ENCODE measurements around the gene TAOK3. TPM values are rescaled to one million over a fixed set of nuclear protein-coding genes. Genes with fewer than 3 reads are reported as not detected.

Gene TAOK3
- total and polyA plus RNA-seq, 10 of the 15 experiments (the other 5 are each of a cell fraction or from before 2014, with no cell fraction given), result 41.3 to 131 (median 57.8) TPM

DNA sequence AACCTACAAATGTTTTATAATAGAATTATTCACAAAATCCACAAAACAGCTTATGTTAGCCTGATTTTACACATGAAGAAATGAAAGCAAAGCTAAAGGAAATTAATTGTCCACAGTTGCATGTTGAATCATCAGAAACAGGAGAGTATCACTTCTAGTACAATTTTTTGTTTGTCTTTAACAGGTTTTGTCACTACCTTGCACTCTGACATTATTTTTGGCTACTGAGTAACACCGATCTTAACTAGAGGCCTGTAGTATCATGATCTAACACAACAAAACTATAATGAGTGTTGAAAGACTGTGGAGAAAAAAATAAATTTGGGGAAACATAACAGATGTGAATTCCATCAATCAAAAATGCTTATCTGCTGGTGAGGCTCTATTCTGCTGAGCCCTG lies 60.1 kb downstream of the TAOK3 start (continued):
- TF ChIP-seq, protein P1, sequence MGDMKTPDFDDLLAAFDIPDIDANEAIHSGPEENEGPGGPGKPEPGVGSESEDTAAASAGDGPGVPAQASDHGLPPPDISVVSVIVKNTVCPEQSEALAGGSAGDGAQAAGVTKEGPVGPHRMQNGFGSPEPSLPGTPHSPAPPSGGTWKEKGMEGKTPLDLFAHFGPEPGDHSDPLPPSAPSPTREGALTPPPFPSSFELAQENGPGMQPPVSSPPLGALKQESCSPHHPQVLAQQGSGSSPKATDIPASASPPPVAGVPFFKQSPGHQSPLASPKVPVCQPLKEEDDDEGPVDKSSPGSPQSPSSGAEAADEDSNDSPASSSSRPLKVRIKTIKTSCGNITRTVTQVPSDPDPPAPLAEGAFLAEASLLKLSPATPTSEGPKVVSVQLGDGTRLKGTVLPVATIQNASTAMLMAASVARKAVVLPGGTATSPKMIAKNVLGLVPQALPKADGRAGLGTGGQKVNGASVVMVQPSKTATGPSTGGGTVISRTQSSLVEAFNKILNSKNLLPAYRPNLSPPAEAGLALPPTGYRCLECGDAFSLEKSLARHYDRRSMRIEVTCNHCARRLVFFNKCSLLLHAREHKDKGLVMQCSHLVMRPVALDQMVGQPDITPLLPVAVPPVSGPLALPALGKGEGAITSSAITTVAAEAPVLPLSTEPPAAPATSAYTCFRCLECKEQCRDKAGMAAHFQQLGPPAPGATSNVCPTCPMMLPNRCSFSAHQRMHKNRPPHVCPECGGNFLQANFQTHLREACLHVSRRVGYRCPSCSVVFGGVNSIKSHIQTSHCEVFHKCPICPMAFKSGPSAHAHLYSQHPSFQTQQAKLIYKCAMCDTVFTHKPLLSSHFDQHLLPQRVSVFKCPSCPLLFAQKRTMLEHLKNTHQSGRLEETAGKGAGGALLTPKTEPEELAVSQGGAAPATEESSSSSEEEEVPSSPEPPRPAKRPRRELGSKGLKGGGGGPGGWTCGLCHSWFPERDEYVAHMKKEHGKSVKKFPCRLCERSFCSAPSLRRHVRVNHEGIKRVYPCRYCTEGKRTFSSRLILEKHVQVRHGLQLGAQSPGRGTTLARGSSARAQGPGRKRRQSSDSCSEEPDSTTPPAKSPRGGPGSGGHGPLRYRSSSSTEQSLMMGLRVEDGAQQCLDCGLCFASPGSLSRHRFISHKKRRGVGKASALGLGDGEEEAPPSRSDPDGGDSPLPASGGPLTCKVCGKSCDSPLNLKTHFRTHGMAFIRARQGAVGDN (IDR thresholded peaks at IDR 0.05), result peak; percentile 16; the same call in 1 of the 2 replicates
- TF ChIP-seq KLF5 (IDR thresholded peaks at IDR 0.05; ENCODE audit: partially characterized antibody) (no peak), PAX8 (IDR thresholded peaks at IDR 0.05) (no peak), IKZF2 (IDR thresholded peaks at IDR 0.05) (peak; percentile 63 to 69), ZSCAN29 (IDR thresholded peaks at IDR 0.05) (no peak), ZNF24 (IDR thresholded peaks at IDR 0.05) (peak; percentile 94), ZNF217 (IDR thresholded peaks at IDR 0.05) (0 out of 2 replicates have a peak, but pooled peaks have one; percentile 32), NFYB (IDR thresholded peaks at IDR 0.05; ENCODE audit: insufficient read depth, low read depth, low read length) (no peak), NR2C1 (IDR thresholded peaks at IDR 0.05) (no peak), TCF12 (IDR thresholded peaks at IDR 0.05; ENCODE audit: low read depth, low read length) (no peak), POLR2AphosphoS5 (IDR thresholded peaks at IDR 0.05; ENCODE audit: low read length) (no peak), GATAD2B (conservative IDR thresholded peaks at IDR 0.05; ENCODE audit: low read depth) (no peak), PAX5 (IDR thresholded peaks at IDR 0.05; ENCODE audit: borderline replicate concordance, low read depth, low read length) (no peak), SMAD1 (IDR thresholded peaks at IDR 0.05; ENCODE audit: low read depth, partially characterized antibody) (no peak), FOXK2 (IDR thresholded peaks at IDR 0.05) (no peak)
- TF ChIP-seq, protein P2, sequence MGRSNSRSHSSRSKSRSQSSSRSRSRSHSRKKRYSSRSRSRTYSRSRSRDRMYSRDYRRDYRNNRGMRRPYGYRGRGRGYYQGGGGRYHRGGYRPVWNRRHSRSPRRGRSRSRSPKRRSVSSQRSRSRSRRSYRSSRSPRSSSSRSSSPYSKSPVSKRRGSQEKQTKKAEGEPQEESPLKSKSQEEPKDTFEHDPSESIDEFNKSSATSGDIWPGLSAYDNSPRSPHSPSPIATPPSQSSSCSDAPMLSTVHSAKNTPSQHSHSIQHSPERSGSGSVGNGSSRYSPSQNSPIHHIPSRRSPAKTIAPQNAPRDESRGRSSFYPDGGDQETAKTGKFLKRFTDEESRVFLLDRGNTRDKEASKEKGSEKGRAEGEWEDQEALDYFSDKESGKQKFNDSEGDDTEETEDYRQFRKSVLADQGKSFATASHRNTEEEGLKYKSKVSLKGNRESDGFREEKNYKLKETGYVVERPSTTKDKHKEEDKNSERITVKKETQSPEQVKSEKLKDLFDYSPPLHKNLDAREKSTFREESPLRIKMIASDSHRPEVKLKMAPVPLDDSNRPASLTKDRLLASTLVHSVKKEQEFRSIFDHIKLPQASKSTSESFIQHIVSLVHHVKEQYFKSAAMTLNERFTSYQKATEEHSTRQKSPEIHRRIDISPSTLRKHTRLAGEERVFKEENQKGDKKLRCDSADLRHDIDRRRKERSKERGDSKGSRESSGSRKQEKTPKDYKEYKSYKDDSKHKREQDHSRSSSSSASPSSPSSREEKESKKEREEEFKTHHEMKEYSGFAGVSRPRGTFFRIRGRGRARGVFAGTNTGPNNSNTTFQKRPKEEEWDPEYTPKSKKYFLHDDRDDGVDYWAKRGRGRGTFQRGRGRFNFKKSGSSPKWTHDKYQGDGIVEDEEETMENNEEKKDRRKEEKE (IDR thresholded peaks at IDR 0.05), result no peak
- TF ChIP-seq, protein P3, sequence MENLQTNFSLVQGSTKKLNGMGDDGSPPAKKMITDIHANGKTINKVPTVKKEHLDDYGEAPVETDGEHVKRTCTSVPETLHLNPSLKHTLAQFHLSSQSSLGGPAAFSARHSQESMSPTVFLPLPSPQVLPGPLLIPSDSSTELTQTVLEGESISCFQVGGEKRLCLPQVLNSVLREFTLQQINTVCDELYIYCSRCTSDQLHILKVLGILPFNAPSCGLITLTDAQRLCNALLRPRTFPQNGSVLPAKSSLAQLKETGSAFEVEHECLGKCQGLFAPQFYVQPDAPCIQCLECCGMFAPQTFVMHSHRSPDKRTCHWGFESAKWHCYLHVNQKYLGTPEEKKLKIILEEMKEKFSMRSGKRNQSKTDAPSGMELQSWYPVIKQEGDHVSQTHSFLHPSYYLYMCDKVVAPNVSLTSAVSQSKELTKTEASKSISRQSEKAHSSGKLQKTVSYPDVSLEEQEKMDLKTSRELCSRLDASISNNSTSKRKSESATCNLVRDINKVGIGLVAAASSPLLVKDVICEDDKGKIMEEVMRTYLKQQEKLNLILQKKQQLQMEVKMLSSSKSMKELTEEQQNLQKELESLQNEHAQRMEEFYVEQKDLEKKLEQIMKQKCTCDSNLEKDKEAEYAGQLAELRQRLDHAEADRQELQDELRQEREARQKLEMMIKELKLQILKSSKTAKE (IDR thresholded peaks at IDR 0.05; ENCODE audit: low read depth, poor library complexity, severe bottlenecking), result peak; percentile 22
- TF ChIP-seq, protein P4, sequence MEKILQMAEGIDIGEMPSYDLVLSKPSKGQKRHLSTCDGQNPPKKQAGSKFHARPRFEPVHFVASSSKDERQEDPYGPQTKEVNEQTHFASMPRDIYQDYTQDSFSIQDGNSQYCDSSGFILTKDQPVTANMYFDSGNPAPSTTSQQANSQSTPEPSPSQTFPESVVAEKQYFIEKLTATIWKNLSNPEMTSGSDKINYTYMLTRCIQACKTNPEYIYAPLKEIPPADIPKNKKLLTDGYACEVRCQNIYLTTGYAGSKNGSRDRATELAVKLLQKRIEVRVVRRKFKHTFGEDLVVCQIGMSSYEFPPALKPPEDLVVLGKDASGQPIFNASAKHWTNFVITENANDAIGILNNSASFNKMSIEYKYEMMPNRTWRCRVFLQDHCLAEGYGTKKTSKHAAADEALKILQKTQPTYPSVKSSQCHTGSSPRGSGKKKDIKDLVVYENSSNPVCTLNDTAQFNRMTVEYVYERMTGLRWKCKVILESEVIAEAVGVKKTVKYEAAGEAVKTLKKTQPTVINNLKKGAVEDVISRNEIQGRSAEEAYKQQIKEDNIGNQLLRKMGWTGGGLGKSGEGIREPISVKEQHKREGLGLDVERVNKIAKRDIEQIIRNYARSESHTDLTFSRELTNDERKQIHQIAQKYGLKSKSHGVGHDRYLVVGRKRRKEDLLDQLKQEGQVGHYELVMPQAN (conservative IDR thresholded peaks at IDR 0.05), result no peak
- TF ChIP-seq, protein P5, sequence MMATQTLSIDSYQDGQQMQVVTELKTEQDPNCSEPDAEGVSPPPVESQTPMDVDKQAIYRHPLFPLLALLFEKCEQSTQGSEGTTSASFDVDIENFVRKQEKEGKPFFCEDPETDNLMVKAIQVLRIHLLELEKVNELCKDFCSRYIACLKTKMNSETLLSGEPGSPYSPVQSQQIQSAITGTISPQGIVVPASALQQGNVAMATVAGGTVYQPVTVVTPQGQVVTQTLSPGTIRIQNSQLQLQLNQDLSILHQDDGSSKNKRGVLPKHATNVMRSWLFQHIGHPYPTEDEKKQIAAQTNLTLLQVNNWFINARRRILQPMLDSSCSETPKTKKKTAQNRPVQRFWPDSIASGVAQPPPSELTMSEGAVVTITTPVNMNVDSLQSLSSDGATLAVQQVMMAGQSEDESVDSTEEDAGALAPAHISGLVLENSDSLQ (IDR thresholded peaks at IDR 0.05), result peak; percentile 47; the same call in 1 of the 2 replicates
